Measurements from ENCODE around the gene EYS. TPM values are rescaled to one million over a fixed set of nuclear protein-coding genes. Genes with fewer than 3 reads are reported as not detected.

EYS gene
- total RNA-seq, 1 experiment from 2014 or later, result not detected

- H2AFZ ChIP-seq (ENCODE audit: low read length), result no peak overlapping the region
- no peak overlapping the region for H2BK12ac ChIP-seq (ENCODE audit: insufficient read length, low read depth, low read length)
- no peak overlapping the region for H2BK120ac ChIP-seq (ENCODE audit: low read depth, low read length, poor library complexity, severe bottlenecking)
- no peak overlapping the region for H3K56ac ChIP-seq (ENCODE audit: insufficient read length, low read depth, low read length)
- Mint-ChIP-seq H3K27ac (no peak overlapping the region), H3K4me3 (no peak overlapping the region), H3K27me3 (ENCODE audit: low read depth) (peaks cover 43% of the 10 kb centered on the region), H3K36me3 (ENCODE audit: insufficient read depth in 1 of 3, low read depth in 3 of 3) (no peaks in the 10 kb centered on the region), H3K4me1 (no peaks in the 10 kb centered on the region), H3K9me3 (peaks cover 7 to 11% of the 10 kb centered on the region in 2 experiments; a peak in 4 of 5 replicates)
- H2BK20ac ChIP-seq (ENCODE audit: low read depth, low read length, poor library complexity, severe bottlenecking), result no peak overlapping the region
- H3T11ph ChIP-seq (ENCODE audit: low read length), result no peak overlapping the region
- H3K79me1 ChIP-seq (ENCODE audit: insufficient read depth, low read depth, low read length, poor library complexity, severe bottlenecking), result no peaks in the 10 kb centered on the region
- no peak overlapping the region for H4K91ac ChIP-seq (ENCODE audit: insufficient read length, low read depth, low read length)
- no peak overlapping the region for H3K23ac ChIP-seq (ENCODE audit: insufficient read length, low read depth, low read length)
- H3K9ac ChIP-seq (ENCODE audit: extremely low read depth, insufficient read length, low read length), result no peak overlapping the region
- no peak overlapping the region for H3K27ac ChIP-seq (ENCODE audit: insufficient read length, low read depth, low read length)
- no peak overlapping the region for H4K8ac ChIP-seq (replicated peaks; ENCODE audit: insufficient read length, low read depth, low read length)
- no peak overlapping the region for H4K5ac ChIP-seq (ENCODE audit: insufficient read length, low read depth, low read length)
- no peak for TF ChIP-seq CTCF (conservative IDR thresholded peaks at IDR 0.05)
- no peaks in the 10 kb centered on the region for H3K9me3 ChIP-seq (ENCODE audit: control insufficient read depth, low read depth, low read length)
- H4K20me1 ChIP-seq (ENCODE audit: control insufficient read depth, insufficient read depth, insufficient read length), result no peaks in the 10 kb centered on the region
- DNase-seq, result no peak
- H3K4me1 ChIP-seq (ENCODE audit: insufficient read depth, low read length), result no peaks in the 10 kb centered on the region
- H3K27me3 ChIP-seq (ENCODE audit: insufficient read depth, low read length), result peaks cover 2% of the 10 kb centered on the region; the same call in 1 of the 2 replicates
- H3K4ac ChIP-seq (ENCODE audit: low read depth, low read length), result no peak overlapping the region
- H3K14ac ChIP-seq (ENCODE audit: insufficient read depth, low read length), result no peak overlapping the region
- H3K4me2 ChIP-seq (ENCODE audit: insufficient read depth, insufficient read length, low read length), result no peak overlapping the region
- H3K79me2 ChIP-seq (ENCODE audit: insufficient read depth, low read length), result no peaks in the 10 kb centered on the region
- no CpG with 5 or more reads among the region's 2 CpGs for WGBS (ENCODE audit: extremely low coverage, insufficient read length, low lambda C conversion rate)
- no peak overlapping the region for H2AK5ac ChIP-seq (ENCODE audit: insufficient read length, low read length)
- H3K18ac ChIP-seq (ENCODE audit: insufficient read length, low read depth, low read length), result no peak overlapping the region
- no peak overlapping the region for H2BK5ac ChIP-seq (ENCODE audit: insufficient read length, low read length)
- no peak overlapping the region for H2BK15ac ChIP-seq (ENCODE audit: low read depth, low read length)
- H3K23me2 ChIP-seq (ENCODE audit: insufficient read length, low read depth, low read length, poor library complexity, severe bottlenecking), result no peaks in the 10 kb centered on the region
Measured at GRCh38 chr6:64664480-64664879, 1042.5 kb downstream of the EYS start.
